Esophagus squamous epithelium (tissue), 5 donors: ENCODE data around the gene PRKCQ. TPM values are rescaled to one million over a fixed set of nuclear protein-coding genes. Genes with fewer than 3 reads are reported as not detected.
A peak's percentile ranks its signal among the peaks of the same experiment; 100 is the strongest.

Source experiments
- DNase-seq: peaks from one replicate; lab custom pipeline; 2025; lab: John Stamatoyannopoulos, UW
- H3K27ac ChIP-seq, 4 donors: fragments of 200-600 bp; sonication (generic); one replicate each; pipeline ENCODE4 v1.5.1; 2016 to 2019; ENCODE audit warnings: mild to moderate bottlenecking in 1 of 4
- H3K27me3 ChIP-seq, 4 donors: fragments of 200-600 bp; sonication (generic); 1 replicate in 3 of 4; 2 replicates in 1 of 4; pipeline versions ENCODE4 v1.5.1 to v1.6.0; 2017 to 2021; ENCODE audit warnings: antibody characterized with exemption in 1 of 4
- H3K36me3 ChIP-seq, 3 donors: fragments of 200-600 bp; sonication (generic); one replicate each; pipeline ENCODE4 v1.5.1; 2016 to 2019
- H3K4me1 ChIP-seq, 3 donors: fragments of 200-600 bp; sonication (generic); one replicate each; pipeline ENCODE4 v1.5.1; 2017 to 2019
- H3K4me3 ChIP-seq, 4 donors: fragments of 200-600 bp; sonication (generic); 1 replicate in 3 of 4; 2 replicates in 1 of 4; pipeline ENCODE4 v1.5.1; 2016 to 2019; ENCODE audit warnings: mild to moderate bottlenecking in 2 of 4, moderate library complexity in 1 of 4
- H3K9me3 ChIP-seq, 3 donors: fragments of 200-600 bp; sonication (generic); one replicate each; pipeline ENCODE4 v1.5.1; 2016 to 2019
- POLR2A ChIP-seq, 4 donors: fragments of 450-650 bp; IDR thresholded peaks; one replicate each; pipeline ENCODE4 v1.6.1; 2017; ENCODE audit warnings: antibody characterized with exemption in 4 of 4, mild to moderate bottlenecking in 4 of 4, moderate library complexity in 3 of 4
- WGBS, 2 donors: methylation state at CpG; one replicate each; pipeline ENCODE4 v1.1.5; 2018; 5-methylcytosine and 5-hydroxymethylcytosine counted together
- intact Hi-C: fragments of 100-400 bp; cut with DNase I; formaldehyde crosslinking; loops from one replicate; pipeline ENCODE4 v1.15.0; 2022
- total RNA-seq, 4 donors: library from RNA; depleted of rRNA; stranded (reverse); fragments of >200 nt; gene quantifications; one replicate each; pipeline ENCODE4 v1.1.0, GENCODE V29; 2016
- TF ChIP-seq, protein P1 (sequence below), 6 experiments: fragments of 450-650 bp in 4 of 6; fragments of 200-600 bp in 2 of 6; sonication (generic) in 2 of 6; IDR thresholded peaks; one replicate each; pipeline ENCODE4 v1.5.1; 2016 to 2019; ENCODE audit warnings: antibody characterized with exemption in 6 of 6, mild to moderate bottlenecking in 4 of 6, moderate library complexity in 4 of 6
- donor health status: DM: yes; HTN: yes; CAD: no.

The PRKCQ gene
- total RNA-seq, 4 donors from 2014 or later = 0.76 to 2.7 (median 1.4) TPM

DNA sequence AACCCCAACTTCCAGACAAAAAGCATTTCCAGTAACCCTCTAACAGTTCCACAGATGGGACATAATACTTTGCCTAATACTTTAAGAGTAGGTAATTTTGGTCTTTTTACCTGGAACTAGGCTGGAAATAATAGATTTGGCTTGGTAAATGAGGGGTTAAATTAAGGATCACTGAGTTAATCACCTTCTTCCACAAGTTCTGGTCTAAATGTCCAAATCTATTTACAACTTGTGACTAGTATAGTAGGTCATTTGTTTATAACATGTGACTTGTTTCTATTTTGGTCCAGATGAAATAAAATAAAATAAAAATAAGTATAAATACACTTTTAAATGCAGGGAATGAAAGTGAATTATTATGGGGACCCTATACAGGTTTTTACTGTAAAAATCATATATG is 80.1 kb downstream of the PRKCQ start:
- H3K36me3 ChIP-seq = no peaks in the 10 kb centered on the region
- intact Hi-C loops = no loop called here
- peaks cover 0 to 14% (median 0%) of the 10 kb centered on the region in 3 donors for H3K4me1 ChIP-seq
- H3K27ac ChIP-seq = no peak overlapping the region
- H3K27me3 ChIP-seq = peaks cover 0 to 8% (median 0%) of the 10 kb centered on the region in 4 donors
- no peak for TF ChIP-seq POLR2A (IDR thresholded peaks at IDR 0.05)
- TF ChIP-seq, protein P1, sequence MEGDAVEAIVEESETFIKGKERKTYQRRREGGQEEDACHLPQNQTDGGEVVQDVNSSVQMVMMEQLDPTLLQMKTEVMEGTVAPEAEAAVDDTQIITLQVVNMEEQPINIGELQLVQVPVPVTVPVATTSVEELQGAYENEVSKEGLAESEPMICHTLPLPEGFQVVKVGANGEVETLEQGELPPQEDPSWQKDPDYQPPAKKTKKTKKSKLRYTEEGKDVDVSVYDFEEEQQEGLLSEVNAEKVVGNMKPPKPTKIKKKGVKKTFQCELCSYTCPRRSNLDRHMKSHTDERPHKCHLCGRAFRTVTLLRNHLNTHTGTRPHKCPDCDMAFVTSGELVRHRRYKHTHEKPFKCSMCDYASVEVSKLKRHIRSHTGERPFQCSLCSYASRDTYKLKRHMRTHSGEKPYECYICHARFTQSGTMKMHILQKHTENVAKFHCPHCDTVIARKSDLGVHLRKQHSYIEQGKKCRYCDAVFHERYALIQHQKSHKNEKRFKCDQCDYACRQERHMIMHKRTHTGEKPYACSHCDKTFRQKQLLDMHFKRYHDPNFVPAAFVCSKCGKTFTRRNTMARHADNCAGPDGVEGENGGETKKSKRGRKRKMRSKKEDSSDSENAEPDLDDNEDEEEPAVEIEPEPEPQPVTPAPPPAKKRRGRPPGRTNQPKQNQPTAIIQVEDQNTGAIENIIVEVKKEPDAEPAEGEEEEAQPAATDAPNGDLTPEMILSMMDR (IDR thresholded peaks at IDR 0.05) = no peak
- H3K4me3 ChIP-seq = no peak overlapping the region
- H3K9me3 ChIP-seq = no peaks in the 10 kb centered on the region
- DNase-seq = no peak

DNA sequence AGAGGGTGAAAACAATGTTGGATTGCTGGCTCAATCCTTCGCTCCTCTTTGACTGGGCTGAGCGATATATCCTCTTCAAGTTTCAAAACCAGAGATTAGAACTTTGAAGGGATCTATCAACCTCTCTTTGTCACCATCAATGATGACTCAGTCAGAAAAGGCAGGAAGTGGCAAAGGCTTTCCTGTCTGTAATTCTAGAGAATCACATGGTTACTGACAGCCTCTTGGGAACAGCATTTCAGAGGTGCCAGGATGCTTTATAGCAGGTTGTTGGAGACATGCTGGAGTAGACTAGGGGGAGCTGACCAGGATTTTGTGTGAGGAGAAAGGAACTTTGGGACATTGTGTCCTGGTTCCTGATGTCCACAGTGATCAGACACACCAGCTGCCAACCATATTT is 81.3 kb downstream of the PRKCQ start:
- no peaks in the 10 kb centered on the region for H3K9me3 ChIP-seq
- DNase-seq = no peak
- no peak overlapping the region for H3K4me3 ChIP-seq
- H3K27ac ChIP-seq = peak overlapping the region in 1 of 4 donors; percentile 22
- intact Hi-C loops = no loop called here
- WGBS, 2 donors = 56 to 61% methylated on average over 2 of the region's 2 CpGs
- peaks cover 0 to 8% (median 0%) of the 10 kb centered on the region in 4 donors for H3K27me3 ChIP-seq
- TF ChIP-seq POLR2A (IDR thresholded peaks at IDR 0.05) = no peak
- TF ChIP-seq, protein P1 (IDR thresholded peaks at IDR 0.05) = no peak
- H3K4me1 ChIP-seq = peaks cover 0 to 14% (median 0%) of the 10 kb centered on the region in 3 donors
- no peaks in the 10 kb centered on the region for H3K36me3 ChIP-seq

DNA sequence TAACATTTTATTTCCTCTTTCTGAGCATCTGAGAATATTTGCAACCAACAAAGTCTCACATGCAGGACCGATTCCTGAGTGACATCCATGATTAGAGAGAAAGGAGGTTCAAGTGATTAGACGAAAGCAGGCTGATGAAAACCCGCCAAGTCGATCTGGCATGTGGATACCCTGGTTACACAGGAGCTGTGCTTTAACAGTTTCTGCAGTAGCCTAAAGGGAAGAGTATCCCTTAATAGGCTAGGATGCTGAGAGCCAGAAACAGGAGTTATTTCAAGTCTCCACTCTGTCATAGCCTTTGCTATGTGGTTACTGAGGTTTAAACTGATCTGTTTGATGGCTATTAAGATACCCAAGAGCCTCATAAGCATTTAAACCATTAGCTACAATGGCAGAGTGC is 82.5 kb downstream of the PRKCQ start:
- H3K36me3 ChIP-seq = no peaks in the 10 kb centered on the region
- H3K4me1 ChIP-seq = peaks cover 0 to 18% (median 0%) of the 10 kb centered on the region in 3 donors
- TF ChIP-seq POLR2A (IDR thresholded peaks at IDR 0.05) = no peak
- TF ChIP-seq, protein P1 (IDR thresholded peaks at IDR 0.05) = no peak
- no peak for DNase-seq
- peaks cover 0 to 8% (median 0%) of the 10 kb centered on the region in 4 donors for H3K27me3 ChIP-seq
- 61 to 93% methylated on average over 4 of the region's 4 CpGs for WGBS, 2 donors
- H3K4me3 ChIP-seq = no peak overlapping the region
- no peak overlapping the region for H3K27ac ChIP-seq
- intact Hi-C loops = no loop called here
- no peaks in the 10 kb centered on the region for H3K9me3 ChIP-seq

DNA sequence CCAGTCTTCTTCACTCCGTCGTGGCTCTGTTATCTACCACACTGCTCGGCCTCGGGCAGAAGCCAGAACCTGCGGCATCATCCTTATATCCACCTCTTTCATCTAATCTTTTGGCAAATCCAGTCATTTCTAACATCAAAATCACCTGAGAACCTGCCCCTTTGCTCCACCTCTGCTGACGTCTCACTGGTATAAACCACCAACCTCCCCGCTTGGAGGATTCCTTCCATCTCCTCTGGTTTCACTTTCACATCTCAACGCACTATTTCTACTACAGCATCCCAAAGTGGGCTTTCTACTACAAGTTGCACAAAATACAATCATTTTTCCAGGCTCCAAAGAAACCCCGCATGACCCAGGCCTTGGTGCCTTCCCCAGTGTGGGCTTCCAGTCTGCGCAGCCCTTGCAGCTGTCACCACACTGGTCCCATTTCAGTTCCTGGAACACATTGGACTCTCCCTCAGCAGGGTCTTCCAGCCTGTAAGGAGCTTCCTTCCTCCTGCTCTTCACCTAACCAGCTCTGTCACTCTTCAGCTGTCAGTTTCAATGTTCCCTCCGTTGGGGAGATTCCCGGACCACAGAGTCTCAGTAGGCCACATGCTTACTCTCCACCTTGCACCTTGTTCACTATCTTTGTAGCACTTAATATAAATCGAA is 85.0 kb downstream of the PRKCQ start:
- Histone ChIP-seq H3K36me3 (no peaks in the 10 kb centered on the region), H3K27me3 (peaks cover 0 to 8% (median 0%) of the 10 kb centered on the region in 4 donors), H3K27ac (no peak overlapping the region), H3K4me1 (peaks cover 0 to 17% (median 0%) of the 10 kb centered on the region in 3 donors), H3K4me3 (no peak overlapping the region), H3K9me3 (no peaks in the 10 kb centered on the region)
- intact Hi-C loops = no loop called here
- DNase-seq = no peak
- WGBS, 2 donors = 84 to 87% methylated on average over 13 of the region's 13 CpGs
- TF ChIP-seq, protein P1 (IDR thresholded peaks at IDR 0.05) = no peak
- TF ChIP-seq POLR2A (IDR thresholded peaks at IDR 0.05) = no peak

DNA sequence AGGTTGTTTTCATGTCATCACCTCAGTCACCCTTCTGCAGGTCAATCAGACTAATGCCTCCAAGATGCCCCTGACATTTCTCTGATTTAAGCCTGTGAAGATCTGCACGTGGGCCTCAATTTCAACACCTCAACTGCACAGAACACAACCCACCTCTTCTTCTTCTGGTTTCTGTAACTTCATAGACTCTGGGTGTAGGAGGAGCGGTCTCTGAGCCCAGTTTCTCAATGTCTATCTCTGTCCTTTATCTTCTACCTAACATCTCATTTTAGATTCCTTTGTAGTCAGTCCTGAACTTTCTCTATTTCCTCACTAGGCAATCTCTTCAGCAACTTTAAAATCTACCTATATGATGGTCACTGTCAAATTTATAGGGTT is 85.6 kb downstream of the PRKCQ start:
- no peak for DNase-seq
- intact Hi-C loops = no loop called here
- H3K9me3 ChIP-seq = no peaks in the 10 kb centered on the region
- no peak overlapping the region for H3K4me3 ChIP-seq
- peaks cover 0 to 8% (median 0%) of the 10 kb centered on the region in 4 donors for H3K27me3 ChIP-seq
- no peak for TF ChIP-seq POLR2A (IDR thresholded peaks at IDR 0.05)
- TF ChIP-seq, protein P1 (IDR thresholded peaks at IDR 0.05) = no peak
- no peak overlapping the region for H3K27ac ChIP-seq
- H3K4me1 ChIP-seq = peaks cover 0 to 17% (median 0%) of the 10 kb centered on the region in 3 donors
- 76 to 88% methylated on average over 2 of the region's 2 CpGs for WGBS, 2 donors
- H3K36me3 ChIP-seq = no peaks in the 10 kb centered on the region
